HG03159 (cell line): Measurements from ENCODE around the gene STXBP6.

Source experiments
- ATAC-seq: cut with Tn5 transposase; IDR thresholded peaks from one replicate; pipeline ENCODE4 v1.9.1; 2021; ENCODE audit warnings: mild to moderate bottlenecking, moderate library complexity; ENCODE audit not compliant: unreplicated experiment

The STXBP6 gene

DNA sequence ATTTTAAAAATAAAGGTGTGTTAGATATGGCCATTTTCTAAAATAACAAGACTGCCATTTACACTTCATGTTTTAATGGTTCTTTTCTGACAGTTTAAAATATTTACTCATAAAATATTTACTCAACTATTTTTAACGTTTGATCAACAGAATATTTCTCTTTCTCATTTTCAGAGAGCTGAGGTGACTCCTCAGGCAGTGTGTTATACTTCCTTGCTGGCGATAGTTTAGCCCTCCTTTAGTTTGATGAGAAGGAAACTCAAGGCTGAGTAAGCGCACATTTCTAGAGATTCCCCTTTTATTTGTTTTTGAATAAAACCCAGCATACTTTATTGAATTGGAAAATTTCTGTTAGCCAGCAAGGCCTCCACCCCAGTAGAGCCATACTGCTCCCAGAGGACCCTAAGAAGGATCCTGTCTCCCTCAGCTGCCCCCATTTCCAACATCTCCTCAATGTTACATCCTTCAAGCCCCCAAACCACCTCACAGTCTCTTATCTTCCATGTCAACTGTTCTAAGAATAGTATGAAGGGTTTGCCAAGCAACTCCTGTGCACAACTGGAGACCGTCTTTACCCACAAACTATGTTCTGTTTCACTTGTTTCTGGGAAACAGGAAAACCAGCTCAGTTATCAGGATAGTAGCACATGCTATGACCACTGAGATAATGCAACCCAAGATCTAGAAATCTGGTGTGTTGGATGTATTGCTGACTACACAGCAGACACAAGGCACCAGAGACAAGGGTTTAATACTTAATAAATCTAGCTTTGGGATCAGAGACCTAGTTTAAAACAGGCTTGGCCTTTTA lies 129.5 kb downstream of the STXBP6 start:
- ATAC-seq, result no peak

DNA sequence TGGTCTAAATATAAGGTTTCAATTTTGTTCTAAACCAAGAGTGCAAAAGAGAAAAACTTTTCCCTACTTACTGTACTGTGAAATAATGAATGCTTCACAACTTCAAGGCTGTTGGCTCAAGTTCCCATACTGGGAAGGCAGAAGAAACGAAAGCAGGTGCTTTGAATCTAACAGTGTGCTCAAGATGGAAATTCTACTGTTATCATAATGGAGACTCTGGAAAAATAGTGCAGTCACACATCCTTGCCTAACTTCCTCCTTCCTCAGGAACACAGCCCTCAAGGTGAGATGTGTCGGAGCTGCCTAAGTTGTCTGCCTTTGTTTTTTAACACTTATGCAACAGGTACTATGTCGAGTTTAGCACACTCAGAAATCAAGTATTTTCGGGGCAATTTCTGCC lies 131.1 kb downstream of the STXBP6 start:
- no peak for ATAC-seq

GRCh38 chr14:24915958-24916595 lies 133.9 kb downstream of the STXBP6 start:
- no peak for ATAC-seq

DNA sequence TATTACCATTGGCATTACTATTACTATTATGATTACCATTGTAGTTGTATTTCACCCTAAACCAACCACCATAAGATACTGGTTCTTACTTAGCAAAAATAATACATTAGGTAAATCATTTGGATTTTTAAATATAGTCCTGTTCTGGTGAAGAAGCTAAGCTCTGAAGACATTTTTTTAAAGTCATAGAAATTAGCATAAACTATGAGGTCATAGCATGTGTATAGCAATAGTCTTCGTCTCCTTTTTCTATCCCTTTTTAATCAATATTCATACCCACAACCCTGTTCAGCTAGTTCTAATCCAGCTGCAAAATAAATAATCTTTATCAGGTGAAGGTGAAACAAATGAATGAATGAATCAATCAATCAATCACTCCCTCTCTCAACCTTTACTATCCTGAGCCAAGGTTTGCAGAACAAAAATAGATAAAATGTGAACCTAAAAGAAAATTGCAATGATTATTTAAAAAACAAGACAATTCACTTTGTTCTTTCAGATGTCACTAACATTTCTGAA lies 134.5 kb downstream of the STXBP6 start:
- ATAC-seq, result no peak

DNA sequence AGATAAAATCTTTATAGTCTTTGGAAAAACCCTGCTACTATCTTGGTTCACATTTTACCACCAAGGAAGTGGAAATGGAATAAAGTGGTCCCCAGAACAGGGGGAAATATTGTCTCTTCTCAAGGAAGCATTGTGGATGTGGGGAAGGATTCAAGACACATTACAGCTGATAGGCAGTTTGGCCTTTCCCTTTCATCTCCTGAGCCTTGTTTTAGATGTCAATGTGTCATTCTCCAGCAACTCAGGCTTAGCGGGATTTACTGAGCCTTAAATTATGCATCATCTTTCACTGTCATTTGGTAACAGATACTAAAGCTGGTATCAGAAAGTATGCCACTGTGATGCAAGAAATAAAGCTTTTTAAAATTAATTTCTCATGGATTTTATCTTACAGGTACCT lies 136.2 kb downstream of the STXBP6 start:
- ATAC-seq, result no peak

- ATAC-seq, result no peak
These were observed 136.9 kb downstream of the STXBP6 start for GRCh38 chr14:24913021-24913420.

DNA sequence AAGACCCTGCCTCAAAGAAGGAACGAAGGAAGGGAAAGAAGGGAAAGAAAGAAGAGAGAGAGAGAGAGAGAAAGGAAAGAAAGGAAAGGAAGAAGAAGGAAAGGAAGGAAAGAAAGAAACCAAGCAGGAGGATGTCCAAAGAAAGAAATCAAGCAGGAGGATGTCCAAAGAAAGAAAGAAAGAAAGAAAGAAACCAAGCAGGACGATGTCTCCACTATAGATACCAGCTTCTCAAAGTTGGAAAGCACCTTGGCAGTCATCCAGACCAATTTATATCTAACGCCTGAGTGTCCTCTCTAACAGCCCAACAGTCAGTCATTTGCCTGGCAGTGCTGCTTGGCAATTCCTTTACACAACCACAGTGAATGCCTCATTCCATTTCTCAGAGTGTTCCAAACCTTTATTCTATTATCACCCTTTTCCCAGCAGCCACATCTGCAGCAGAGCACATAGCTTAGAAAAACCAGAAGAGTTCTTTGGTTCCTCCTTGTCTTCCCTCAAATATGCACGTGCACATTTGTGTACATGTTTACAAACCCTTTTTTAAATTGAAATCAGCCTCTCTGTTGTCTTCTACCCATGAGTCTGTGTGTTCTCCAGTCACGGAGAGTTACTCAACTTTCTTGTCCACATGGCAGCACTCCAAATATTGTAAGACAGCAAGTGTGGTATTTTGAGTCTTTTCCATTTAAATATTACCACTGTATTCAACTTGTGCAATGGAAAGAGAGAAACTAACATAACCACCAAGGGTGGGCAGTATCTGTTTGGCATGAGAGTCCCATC lies 138.4 kb downstream of the STXBP6 start:
- no peak for ATAC-seq

DNA sequence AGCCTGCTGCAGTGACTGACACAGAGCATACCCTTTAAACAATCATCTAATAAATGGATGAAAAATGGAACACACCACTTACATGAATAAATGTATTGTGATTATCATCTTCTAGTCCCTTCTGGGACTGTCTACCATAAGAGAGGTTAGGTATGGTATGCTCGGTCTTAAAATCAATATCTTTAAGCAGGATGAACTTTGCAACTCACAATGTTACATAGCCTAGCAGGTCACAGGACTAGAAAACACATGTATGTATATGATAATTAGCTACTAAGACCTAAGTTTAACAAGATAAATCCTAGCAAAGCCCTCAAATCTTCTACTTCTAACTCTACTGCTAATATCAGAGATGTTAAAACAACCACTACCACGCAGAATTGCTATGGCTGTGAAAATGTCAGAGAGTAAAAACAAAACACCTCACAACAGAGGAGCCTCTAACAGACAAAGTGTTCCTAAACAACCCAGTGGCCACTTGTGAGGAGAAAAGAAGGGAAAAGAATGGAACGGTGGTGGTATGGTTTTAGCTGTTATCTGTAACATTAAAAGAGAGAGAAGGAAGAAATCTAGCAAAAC lies 139.4 kb downstream of the STXBP6 start:
- no peak for ATAC-seq

DNA sequence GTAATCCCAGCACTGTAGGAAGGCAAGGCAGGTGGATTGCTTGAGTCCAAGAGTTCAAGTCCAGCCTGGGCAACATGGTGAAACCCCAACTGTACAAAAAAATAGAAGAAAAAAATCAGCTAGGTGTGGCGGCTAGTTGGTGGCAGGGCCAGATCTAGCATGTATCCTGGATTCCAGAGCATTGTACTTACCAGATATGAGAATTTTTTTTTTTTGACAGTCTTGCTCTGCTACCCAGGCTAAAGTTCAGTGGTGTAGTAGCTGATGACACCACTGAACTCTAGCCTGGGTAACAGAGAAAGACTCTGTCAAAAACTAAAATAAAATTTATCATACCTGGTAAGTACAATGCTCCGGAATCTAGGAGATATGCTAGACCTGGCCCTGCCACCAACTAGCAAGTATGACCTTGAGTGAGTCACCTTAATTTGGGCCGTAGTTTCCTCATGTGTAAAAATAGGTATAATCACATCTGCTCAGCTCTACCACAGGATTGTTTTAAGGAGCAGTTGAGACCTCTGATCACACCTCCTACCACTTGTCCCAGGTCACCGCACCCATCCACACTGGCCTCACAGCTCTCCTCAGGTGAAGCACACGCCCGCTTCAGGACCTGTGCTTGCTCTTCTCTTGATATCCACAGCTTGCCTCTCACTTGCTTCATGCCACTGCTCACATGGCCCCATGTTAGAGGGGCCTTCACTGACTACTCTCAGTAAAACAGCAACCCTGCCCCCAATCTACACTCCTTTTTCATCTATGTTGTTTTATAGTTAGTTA lies 140.2 kb downstream of the STXBP6 start:
- no peak for ATAC-seq

DNA sequence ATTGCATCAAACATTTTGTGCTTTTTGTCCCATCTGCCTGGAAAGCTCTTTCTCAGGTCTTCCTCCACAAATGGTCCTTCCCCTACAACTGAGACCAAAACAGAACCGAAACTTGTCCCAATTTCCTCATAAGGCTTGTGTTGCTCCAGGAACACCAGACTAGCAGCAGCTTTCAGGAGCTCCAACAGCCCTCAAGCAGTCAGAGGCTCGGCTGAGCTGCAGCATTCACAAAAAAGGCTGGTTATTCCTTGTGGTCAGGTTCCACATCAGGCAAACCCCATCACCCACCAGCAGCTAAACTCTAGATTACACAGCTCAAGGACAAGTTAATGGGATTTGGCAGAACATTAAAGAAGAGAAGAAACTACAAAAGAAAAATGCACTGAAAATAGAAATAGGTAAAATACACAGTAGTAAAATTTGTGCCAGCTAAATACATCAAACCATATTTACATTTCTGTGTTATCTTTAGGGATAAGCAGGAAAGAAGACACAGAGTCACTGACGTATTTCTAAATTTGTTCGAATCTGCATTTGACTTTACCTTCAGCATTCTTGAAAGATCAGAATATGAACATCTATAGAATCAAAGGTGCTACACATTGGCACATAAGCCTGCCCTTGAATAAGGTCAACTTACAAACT lies 141.2 kb downstream of the STXBP6 start:
- no peak for ATAC-seq

DNA sequence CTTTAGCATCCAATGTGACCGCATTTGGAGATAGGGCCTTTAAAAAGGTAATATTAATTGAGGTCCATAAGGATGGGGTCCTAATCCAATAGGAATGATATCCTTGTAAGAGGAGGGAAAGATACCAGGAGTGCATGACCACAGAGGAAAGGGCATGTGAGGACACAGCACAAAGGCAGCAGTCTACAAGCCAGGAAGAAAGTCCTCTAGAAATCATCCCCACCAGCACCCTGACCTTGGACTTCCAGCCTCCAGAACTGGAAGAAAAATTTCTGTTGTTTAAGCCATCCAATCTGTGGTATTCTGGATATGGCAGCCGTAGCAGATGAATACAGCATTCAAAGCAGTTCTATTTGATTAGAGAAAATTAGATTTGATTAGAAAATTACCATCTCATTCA lies 145.4 kb downstream of the STXBP6 start:
- ATAC-seq, result no peak

DNA sequence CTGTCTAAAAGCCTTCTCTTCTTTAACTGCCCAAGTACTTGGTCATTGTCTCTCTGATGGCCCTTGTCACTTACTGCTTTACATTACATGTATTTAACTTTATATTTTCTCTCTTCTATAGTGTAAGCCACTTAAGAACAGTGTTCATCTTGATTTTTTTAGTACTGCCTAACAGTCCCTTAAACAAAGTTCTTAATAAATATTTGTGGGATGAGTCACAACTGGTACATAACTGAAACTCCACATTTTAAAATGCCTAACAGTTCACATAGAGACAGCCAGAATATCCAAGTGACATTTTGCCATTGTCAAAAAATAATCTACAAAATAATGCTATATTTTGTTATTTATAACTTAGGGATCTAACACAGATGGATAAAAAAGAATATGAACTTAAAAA lies 146.6 kb downstream of the STXBP6 start:
- no peak for ATAC-seq

GRCh38 chr14:24900269-24901100 lies 149.5 kb downstream of the STXBP6 start:
- ATAC-seq, result no peak

DNA sequence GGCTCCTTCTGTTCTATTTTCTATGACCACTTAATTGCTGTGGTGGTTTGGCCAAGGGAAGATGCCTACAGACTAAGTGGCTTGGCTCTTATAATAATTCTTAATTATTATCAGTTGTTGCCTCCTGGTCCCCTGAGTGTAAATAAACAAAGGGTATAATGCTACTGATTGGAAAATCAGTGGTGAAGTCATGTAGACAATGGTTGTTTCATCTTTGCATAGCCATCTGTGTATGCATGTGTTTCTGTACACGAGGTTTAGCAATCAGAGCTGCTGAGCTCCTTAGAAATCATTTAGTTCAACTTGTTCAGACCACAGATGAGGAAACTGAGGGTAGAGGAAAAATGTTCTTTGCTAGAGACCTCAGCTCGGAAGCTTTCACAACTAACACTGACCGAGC lies 152.2 kb downstream of the STXBP6 start:
- no peak for ATAC-seq

DNA sequence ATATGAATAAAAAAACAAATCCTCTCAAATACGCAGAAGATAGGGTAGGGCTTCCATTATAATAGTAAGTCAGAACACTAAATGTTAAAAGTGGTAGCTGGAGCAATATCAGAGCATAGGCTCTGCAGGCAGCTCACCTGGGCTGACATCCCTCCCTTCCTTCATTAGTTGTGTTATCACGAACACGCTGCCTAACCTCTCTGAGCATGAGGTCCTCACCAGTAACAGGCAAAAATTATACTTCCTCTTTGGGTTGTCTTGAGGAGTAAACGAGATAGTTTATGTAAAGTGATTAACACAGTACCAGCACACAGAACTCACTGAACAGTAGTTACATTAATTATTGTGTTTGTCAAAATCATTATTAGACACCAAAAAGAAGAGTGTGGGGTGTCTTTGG lies 154.3 kb downstream of the STXBP6 start:
- no peak for ATAC-seq

GRCh38 chr14:24895243-24895583 lies 154.7 kb downstream of the STXBP6 start:
- ATAC-seq, result no peak

DNA sequence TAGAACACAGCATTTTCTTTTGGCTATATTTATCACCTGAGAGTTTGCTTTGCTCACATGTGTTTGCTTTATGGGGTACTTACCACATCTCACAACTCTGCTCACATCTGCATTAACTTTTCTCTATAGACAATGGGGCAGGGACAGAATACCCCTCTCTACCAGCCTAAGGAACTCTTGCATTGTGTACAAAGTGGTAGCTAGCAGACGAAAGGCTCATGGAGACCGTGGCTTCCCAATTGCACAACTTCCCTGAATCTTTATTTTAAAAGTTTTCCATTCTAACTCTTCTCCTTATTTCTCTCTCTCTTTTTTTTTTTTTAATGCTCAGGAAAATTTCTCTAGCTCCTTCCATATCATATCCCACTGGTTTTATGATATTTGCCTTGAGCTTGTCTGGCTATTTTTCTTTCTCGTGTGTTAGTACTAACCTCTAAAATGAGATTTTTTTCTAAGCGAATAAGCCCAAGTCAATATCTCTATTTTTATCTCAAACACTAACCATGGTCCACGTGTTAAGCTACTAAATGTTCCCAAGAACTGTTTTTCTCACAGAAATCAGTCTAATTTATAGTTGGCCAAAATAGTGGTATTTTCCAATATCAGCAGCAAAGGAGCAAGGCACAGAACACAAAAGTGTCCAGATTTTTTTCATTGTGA lies 155.2 kb downstream of the STXBP6 start:
- ATAC-seq, result no peak

GRCh38 chr14:24892497-24893051 lies 157.4 kb downstream of the STXBP6 start:
- ATAC-seq, result no peak
